MCF 10A (cell line): ENCODE results near the gene KRTAP19-6. TPM values are rescaled to one million over a fixed set of nuclear protein-coding genes. Genes with fewer than 3 reads are reported as not detected.

Experiments used
- BruUV-seq: library from RNA; stranded (reverse); fragments of 400-500 nt; replicated peaks from 2 replicates; lab custom pipeline; 2021; lab: Mats Ljungman, UMichigan
- CTCF ChIA-PET: fragments of 300-600 bp; sonication (Branson Sonifier 250); formaldehyde crosslinking; extraction: SDS; loops from one replicate; lab custom pipeline; 2021; ENCODE audit warnings: antibody characterized with exemption, inconsistent platforms; lab: Yijun Ruan, JAX
- POLR2A ChIA-PET: fragments of 300-600, 350-650 bp; sonication (Branson Sonifier 250); formaldehyde crosslinking; extraction: SDS; loops from one replicate; lab custom pipeline; 2020; ENCODE audit warnings: antibody characterized with exemption, inconsistent platforms; lab: Yijun Ruan, JAX
- DNase-seq: peaks from one replicate; pipeline ENCODE4 v3.0.0-alpha.2; 2018; ENCODE audit not compliant: unreplicated experiment
- H3K27ac Mint-ChIP-seq: one replicate; pipeline ENCODE4 v1.8.0; 2022; ENCODE audit warnings: mild to moderate bottlenecking, low read depth, mixed read lengths; ENCODE audit not compliant: unreplicated experiment
- H3K27me3 Mint-ChIP-seq: one replicate; pipeline ENCODE4 v1.8.0; 2022; ENCODE audit warnings: mixed read lengths; ENCODE audit not compliant: insufficient read depth, unreplicated experiment
- H3K36me3 Mint-ChIP-seq: one replicate; pipeline ENCODE4 v1.8.0; 2022; ENCODE audit warnings: mild to moderate bottlenecking, moderate library complexity, mixed read lengths; ENCODE audit not compliant: insufficient read depth, unreplicated experiment
- H3K4me1 Mint-ChIP-seq: one replicate; pipeline ENCODE4 v1.8.0; 2022; ENCODE audit warnings: mixed read lengths; ENCODE audit not compliant: insufficient read depth, unreplicated experiment
- H3K4me3 Mint-ChIP-seq: one replicate; pipeline ENCODE4 v1.8.0; 2022; ENCODE audit warnings: mild to moderate bottlenecking, moderate library complexity, mixed read lengths; ENCODE audit not compliant: unreplicated experiment
- H3K9me3 Mint-ChIP-seq: one replicate; pipeline ENCODE4 v1.8.0; 2022; ENCODE audit warnings: mixed read lengths; ENCODE audit not compliant: unreplicated experiment
- intact Hi-C: fragments of 100-400 bp; cut with micrococcal nuclease; formaldehyde crosslinking; loops from 2 replicates; pipeline ENCODE4 v1.14.1; 2022
- total RNA-seq: library from RNA; stranded (reverse); gene quantifications from 2 replicates; pipeline ENCODE4 v1.2.3, GENCODE V29; 2022
- TF ChIP-seq, protein P1 (sequence below): fragments of 200-600 bp; IDR thresholded peaks from one replicate; pipeline ENCODE4 v1.8.0; 2022; ENCODE audit warnings: antibody characterized with exemption, mild to moderate bottlenecking; ENCODE audit not compliant: unreplicated experiment

The KRTAP19-6 gene
- total RNA-seq, 1 experiment from 2014 or later: not detected

DNA sequence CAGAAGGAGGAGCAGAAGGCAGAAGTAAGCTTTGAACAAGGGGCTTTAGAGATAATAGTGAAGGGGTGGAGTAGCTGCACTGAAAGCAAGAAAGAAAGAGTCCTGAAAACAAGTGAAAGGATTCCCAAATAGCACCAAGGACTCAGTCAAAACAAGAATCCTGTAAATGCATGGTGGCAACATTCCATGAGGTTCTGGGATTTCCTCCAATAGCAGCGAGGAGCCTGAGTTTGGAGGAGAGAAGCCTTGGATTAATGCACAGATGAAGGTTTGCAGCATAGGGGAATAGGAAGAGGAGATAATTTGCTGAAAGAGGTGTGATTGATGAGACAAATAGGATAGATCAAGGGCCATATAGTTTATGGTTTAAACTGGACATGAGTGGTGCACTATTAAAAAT lies 37.7 kb upstream of the KRTAP19-6 start:
- no peak overlapping the region for H3K27ac Mint-ChIP-seq
- H3K36me3 Mint-ChIP-seq: no peaks in the 10 kb centered on the region
- no peak overlapping the region for H3K4me3 Mint-ChIP-seq
- ChIA-PET CTCF (no interaction called here), POLR2A (no interaction called here)
- no peaks in the 10 kb centered on the region for H3K4me1 Mint-ChIP-seq
- no peaks in the 10 kb centered on the region for H3K9me3 Mint-ChIP-seq
- TF ChIP-seq, protein P1, sequence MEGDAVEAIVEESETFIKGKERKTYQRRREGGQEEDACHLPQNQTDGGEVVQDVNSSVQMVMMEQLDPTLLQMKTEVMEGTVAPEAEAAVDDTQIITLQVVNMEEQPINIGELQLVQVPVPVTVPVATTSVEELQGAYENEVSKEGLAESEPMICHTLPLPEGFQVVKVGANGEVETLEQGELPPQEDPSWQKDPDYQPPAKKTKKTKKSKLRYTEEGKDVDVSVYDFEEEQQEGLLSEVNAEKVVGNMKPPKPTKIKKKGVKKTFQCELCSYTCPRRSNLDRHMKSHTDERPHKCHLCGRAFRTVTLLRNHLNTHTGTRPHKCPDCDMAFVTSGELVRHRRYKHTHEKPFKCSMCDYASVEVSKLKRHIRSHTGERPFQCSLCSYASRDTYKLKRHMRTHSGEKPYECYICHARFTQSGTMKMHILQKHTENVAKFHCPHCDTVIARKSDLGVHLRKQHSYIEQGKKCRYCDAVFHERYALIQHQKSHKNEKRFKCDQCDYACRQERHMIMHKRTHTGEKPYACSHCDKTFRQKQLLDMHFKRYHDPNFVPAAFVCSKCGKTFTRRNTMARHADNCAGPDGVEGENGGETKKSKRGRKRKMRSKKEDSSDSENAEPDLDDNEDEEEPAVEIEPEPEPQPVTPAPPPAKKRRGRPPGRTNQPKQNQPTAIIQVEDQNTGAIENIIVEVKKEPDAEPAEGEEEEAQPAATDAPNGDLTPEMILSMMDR: no peak
- intact Hi-C loops: no loop called here
- no TSS peak for BruUV-seq
- no peak for DNase-seq
- H3K27me3 Mint-ChIP-seq: peaks cover 11% of the 10 kb centered on the region

DNA sequence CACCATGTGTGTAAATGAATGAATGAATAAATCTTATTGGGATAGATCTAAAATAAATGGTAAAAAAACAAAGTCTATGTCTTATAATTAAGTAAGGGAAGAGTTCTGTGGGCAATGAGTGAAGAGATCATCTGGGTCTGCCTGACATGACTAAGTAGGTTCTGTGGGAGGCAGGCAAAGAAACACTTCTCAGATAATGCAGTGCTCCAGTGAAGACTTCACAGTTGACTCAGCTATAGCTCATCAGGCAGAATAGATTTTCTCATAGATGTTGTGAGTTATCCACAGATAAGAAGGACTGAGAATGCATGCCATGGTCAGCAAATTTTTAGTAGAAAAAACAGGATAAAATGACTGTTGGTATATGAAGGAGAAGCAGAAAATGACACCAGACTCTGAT lies 36.1 kb upstream of the KRTAP19-6 start:
- no peak for DNase-seq

DNA sequence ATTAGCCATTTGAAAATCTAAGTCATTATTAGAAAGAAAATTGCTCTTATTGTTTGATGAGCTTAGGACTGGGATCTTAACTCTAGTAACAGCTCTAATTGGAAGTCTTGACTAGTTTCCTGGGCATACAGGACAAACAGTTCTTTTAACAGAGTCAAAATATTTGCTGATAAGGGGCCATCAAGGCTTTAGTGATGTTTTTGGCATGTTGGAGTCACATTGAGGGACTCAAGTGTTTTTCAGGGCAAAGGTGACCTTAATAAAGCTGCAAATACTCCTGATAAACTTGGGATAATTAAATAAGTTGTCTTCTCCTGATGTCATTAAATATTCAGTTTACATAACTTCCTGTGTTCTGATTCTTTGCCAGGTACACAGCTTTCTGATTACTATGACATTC lies 26.0 kb upstream of the KRTAP19-6 start:
- Mint-ChIP-seq H3K27ac (no peak overlapping the region), H3K4me1 (no peaks in the 10 kb centered on the region), H3K36me3 (no peaks in the 10 kb centered on the region), H3K9me3 (peaks cover 10% of the 10 kb centered on the region), H3K27me3 (peaks cover 15% of the 10 kb centered on the region), H3K4me3 (no peak overlapping the region)
- intact Hi-C loops: no loop called here
- DNase-seq: no peak
- POLR2A ChIA-PET: interaction anchor here (0.6 kb wide), 1 partner anchor 14 kb away, joined by 3 read pairs; no protein-coding TSS in a partner anchor
- no TSS peak for BruUV-seq
- TF ChIP-seq, protein P1: no peak
- CTCF ChIA-PET: no interaction called here

More for the DNA sequence above, 36.1 kb upstream of the KRTAP19-6 start:
- ChIA-PET POLR2A (no interaction called here), CTCF (no interaction called here)
- no peak overlapping the region for H3K4me3 Mint-ChIP-seq
- no peaks in the 10 kb centered on the region for H3K27me3 Mint-ChIP-seq
- intact Hi-C loops: no loop called here
- H3K4me1 Mint-ChIP-seq: no peaks in the 10 kb centered on the region
- no TSS peak for BruUV-seq
- H3K36me3 Mint-ChIP-seq: no peaks in the 10 kb centered on the region
- TF ChIP-seq, protein P1: no peak
- no peaks in the 10 kb centered on the region for H3K9me3 Mint-ChIP-seq
- no peak overlapping the region for H3K27ac Mint-ChIP-seq

DNA sequence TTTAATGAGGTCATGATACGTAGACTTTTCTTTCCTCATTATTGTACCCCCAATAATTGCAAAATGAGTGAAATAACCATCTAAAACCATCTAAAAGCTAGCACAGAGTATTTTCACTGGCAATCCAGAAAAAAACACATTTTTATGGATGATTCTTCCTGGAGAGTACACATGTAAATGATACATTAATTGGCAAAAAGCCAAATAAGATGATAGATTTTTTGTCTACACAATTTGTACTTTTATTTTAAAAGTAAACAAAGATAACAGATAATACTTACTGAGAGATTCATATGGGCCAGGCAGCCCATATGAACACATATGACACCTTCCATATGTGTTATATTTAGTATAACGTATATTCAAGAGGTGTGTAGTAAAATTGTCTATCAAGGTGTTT lies 22.0 kb upstream of the KRTAP19-6 start:
- Mint-ChIP-seq H3K36me3 (no peaks in the 10 kb centered on the region), H3K27ac (no peak overlapping the region), H3K4me1 (no peaks in the 10 kb centered on the region), H3K27me3 (no peaks in the 10 kb centered on the region), H3K4me3 (no peak overlapping the region), H3K9me3 (no peaks in the 10 kb centered on the region)
- TF ChIP-seq, protein P1: no peak
- no TSS peak for BruUV-seq
- ChIA-PET CTCF (interaction anchor here (0.6 kb wide), 1 partner anchor 33 kb away, joined by 3 read pairs; no protein-coding TSS in a partner anchor), POLR2A (no interaction called here)
- intact Hi-C loops: no loop called here
- no peak for DNase-seq
